Lower lobe of right lung (tissue), 2 donors: ENCODE data around the gene CACNB2. TPM values are rescaled to one million over a fixed set of nuclear protein-coding genes. Genes with fewer than 3 reads are reported as not detected.
"Not testable (repeated sequence)": the region's sequence is repeated elsewhere in the genome, so short reads cannot be mapped to it uniquely, and the experiment has no call there.

Experiments
- ATAC-seq, 2 donors: fragments of 200-7000 bp; cut with Tn5 transposase; one replicate each; pipeline ENCODE4 v1.9.1; 2020 to 2022; ENCODE audit warnings: mild to moderate bottlenecking in 2 of 2, moderate library complexity in 2 of 2
- DNase-seq: peaks from one replicate; pipeline ENCODE4 v3.0.0-alpha.2; 2020
- H3K27ac ChIP-seq: fragments of 200-600 bp; one replicate; pipeline ENCODE4 v1.8.0; 2022
- H3K27me3 ChIP-seq: fragments of 200-600 bp; one replicate; pipeline ENCODE4 v1.8.0; 2022; ENCODE audit warnings: low read depth
- H3K36me3 ChIP-seq: fragments of 200-600 bp; one replicate; pipeline ENCODE4 v1.8.0; 2022; ENCODE audit warnings: mild to moderate bottlenecking
- H3K4me1 ChIP-seq: fragments of 200-600 bp; one replicate; pipeline ENCODE4 v1.8.0; 2022
- H3K4me3 ChIP-seq: fragments of 200-600 bp; one replicate; pipeline ENCODE4 v1.8.0; 2022; ENCODE audit warnings: mild to moderate bottlenecking
- H3K9me3 ChIP-seq: fragments of 200-600 bp; one replicate; pipeline ENCODE4 v1.8.0; 2022
- CTCF ChIP-seq: fragments of 200-600 bp; IDR thresholded peaks from one replicate; pipeline ENCODE4 v1.8.0; 2022; ENCODE audit warnings: antibody characterized with exemption, mild to moderate bottlenecking
- intact Hi-C: fragments of 100-400 bp; cut with DNase I; formaldehyde crosslinking; loops from one replicate; pipeline ENCODE4 v1.11.0; 2022
- total RNA-seq: library from RNA; stranded (reverse); fragmentation: NEBNext Ultra II Directional; extraction: Animal tissue kit (Norgen Biotek cat#: 25700); gene quantifications from one replicate; pipeline ENCODE4 v1.2.1, GENCODE V29; 2021
- donor health status: DM: no; HTN: yes; CAD: no; lungs with severe emphysema.

Gene CACNB2
- total RNA-seq, 1 donor from 2014 or later: 1.4 TPM

- Histone ChIP-seq H3K27me3 (no peaks in the 10 kb centered on the region), H3K36me3 (no peaks in the 10 kb centered on the region), H3K9me3 (no peaks in the 10 kb centered on the region), H3K4me1 (peaks cover 7% of the 10 kb centered on the region), H3K27ac (no peak overlapping the region), H3K4me3 (no peak overlapping the region)
- intact Hi-C loops: no loop called here
- DNase-seq (no peak), ATAC-seq (no peak)
- TF ChIP-seq CTCF: no peak
These were observed 62.6 kb downstream of the CACNB2 start for GRCh38 chr10:18202680-18203460.

- Histone ChIP-seq H3K4me3 (no peak overlapping the region), H3K9me3 (no peaks in the 10 kb centered on the region), H3K27ac (no peak overlapping the region), H3K4me1 (peaks cover 7% of the 10 kb centered on the region), H3K27me3 (no peaks in the 10 kb centered on the region), H3K36me3 (no peaks in the 10 kb centered on the region)
- DNase-seq (no peak), ATAC-seq (no peak)
- no peak for TF ChIP-seq CTCF
- intact Hi-C loops: no loop called here
These were observed 63.2 kb downstream of the CACNB2 start for GRCh38 chr10:18203471-18203870.

GRCh38 chr10:18204039-18204835 is 64.0 kb downstream of the CACNB2 start:
- no peaks in the 10 kb centered on the region for H3K27me3 ChIP-seq
- no peaks in the 10 kb centered on the region for H3K36me3 ChIP-seq
- no peaks in the 10 kb centered on the region for H3K9me3 ChIP-seq
- intact Hi-C loops: no loop called here
- no peak overlapping the region for H3K27ac ChIP-seq
- H3K4me1 ChIP-seq: peaks cover 7% of the 10 kb centered on the region
- TF ChIP-seq CTCF: no peak
- DNase-seq: no peak
- no peak for ATAC-seq
- H3K4me3 ChIP-seq: no peak overlapping the region

- Histone ChIP-seq H3K4me3 (no peak overlapping the region), H3K27ac (no peak overlapping the region), H3K9me3 (no peaks in the 10 kb centered on the region), H3K36me3 (no peaks in the 10 kb centered on the region), H3K27me3 (no peaks in the 10 kb centered on the region), H3K4me1 (peaks cover 7% of the 10 kb centered on the region)
- ATAC-seq: no peak
- intact Hi-C loops: no loop called here
- no peak for DNase-seq
- no peak for TF ChIP-seq CTCF
These were observed 65.0 kb downstream of the CACNB2 start for GRCh38 chr10:18205098-18205834.

- ATAC-seq, H3K27me3 ChIP-seq, H3K27ac ChIP-seq, intact Hi-C loops, H3K36me3 ChIP-seq, H3K4me3 ChIP-seq, DNase-seq, H3K4me1 ChIP-seq, H3K9me3 ChIP-seq: not testable (repeated sequence)
These were observed 68.0 kb downstream of the CACNB2 start for GRCh38 chr10:18208186-18208585.
